SK-N-MC (cell line): ENCODE results near the gene FBXO36.

Experiments used
- EZH2 ChIP-seq: fragments of 200-600 bp; sonication (generic); IDR thresholded peaks from one replicate; pipeline ENCODE4 v1.6.1; 2017; ENCODE audit warnings: antibody characterized with exemption
- POLR2AphosphoS5 ChIP-seq: IDR thresholded peaks from 2 replicates; pipeline ENCODE4 v1.6.1; 2012; ENCODE audit warnings: mild to moderate bottlenecking, low read depth, low read length, borderline replicate concordance

- TF ChIP-seq POLR2AphosphoS5 (no peak), EZH2 (no peak)
These were observed 21.6 kb downstream of the FBXO36 start for GRCh38 chr2:229943770-229944449.
